ENCODE measurements around the gene PTX4.

PTX4 gene

DNA sequence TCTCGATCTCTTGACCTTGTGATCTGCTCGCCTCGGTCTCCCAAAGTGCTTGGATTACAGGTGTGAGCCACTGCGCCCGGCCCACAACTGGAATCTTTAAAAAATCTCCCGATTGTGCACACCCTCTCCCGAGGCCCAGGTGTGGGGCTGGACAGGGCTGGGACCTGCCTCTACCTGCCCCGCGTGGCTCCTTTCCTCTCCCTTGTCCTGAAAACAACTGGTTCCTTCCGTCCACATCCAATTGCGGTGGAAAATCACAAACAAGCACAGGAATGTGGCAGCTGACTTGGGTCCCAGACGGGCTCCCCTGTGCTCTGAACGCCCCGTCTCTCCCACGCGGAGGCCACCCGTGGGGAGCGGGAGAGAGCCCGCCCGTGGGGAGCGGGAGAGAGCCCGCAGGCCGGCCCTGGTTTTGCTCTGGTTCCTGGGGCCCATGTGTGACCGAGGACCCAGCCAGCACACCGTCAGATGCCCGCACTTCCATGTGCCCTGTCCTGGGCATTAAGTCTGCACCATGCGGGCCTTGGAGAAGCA, 41.7 kb upstream of the PTX4 start:
- no peak for DNase-seq (ENCODE audit: low spot score in 2 of 2)
- Mint-ChIP-seq H3K27ac (ENCODE audit: low read depth) (no peak overlapping the region), H3K9me3 (no peaks in the 10 kb centered on the region), H3K27me3 (no peaks in the 10 kb centered on the region), H3K4me3 (no peak overlapping the region), H3K36me3 (ENCODE audit: insufficient read depth) (peaks cover 9% of the 10 kb centered on the region), H3K4me1 (peaks cover 21% of the 10 kb centered on the region)
- ATAC-seq (replicated peaks; ENCODE audit: extremely low read depth, poor library complexity, severe bottlenecking): no peak

DNA sequence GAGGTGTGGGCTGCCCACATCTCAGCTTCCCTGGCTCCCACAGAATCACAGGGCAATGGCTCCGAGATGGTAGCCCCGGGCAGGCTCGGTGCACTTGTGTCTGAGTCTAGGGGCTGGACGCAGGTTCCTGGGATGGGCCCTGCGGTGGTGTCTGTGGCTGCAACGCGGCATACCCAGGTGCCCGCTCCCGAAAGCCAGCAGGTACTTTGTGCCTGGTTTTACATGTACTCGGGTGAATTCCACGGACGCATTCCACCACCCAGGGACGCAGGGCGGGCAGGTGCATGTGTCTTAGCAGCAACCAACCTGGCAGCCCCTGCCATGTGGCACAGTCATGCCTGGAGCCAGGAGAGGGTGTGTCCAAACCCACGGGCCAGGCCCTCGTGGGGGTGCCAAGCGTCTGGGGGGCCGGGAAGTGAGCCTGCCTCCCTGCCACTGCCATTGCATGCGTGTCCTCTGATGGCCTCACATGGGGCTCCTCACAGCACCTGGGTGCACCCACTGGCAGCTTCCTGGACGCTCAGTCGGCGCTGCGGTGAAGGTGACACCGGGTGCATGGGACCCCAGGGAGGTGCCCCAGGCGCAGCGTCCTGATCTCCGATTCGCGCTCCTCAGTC, 40.3 kb upstream of the PTX4 start:
- DNase-seq (ENCODE audit: low spot score in 2 of 2) (no peak), ATAC-seq (replicated peaks; ENCODE audit: extremely low read depth, poor library complexity, severe bottlenecking) (no peak)
- no peaks in the 10 kb centered on the region for H3K9me3 Mint-ChIP-seq
- H3K27ac Mint-ChIP-seq (ENCODE audit: low read depth): no peak overlapping the region
- no peak overlapping the region for H3K4me3 Mint-ChIP-seq
- H3K36me3 Mint-ChIP-seq (ENCODE audit: insufficient read depth): peaks cover 3% of the 10 kb centered on the region
- no peaks in the 10 kb centered on the region for H3K27me3 Mint-ChIP-seq
- peaks cover 11% of the 10 kb centered on the region for H3K4me1 Mint-ChIP-seq

- H3K4me1 Mint-ChIP-seq: peaks cover 11% of the 10 kb centered on the region
- no peaks in the 10 kb centered on the region for H3K36me3 Mint-ChIP-seq (ENCODE audit: insufficient read depth)
- H3K27me3 Mint-ChIP-seq: no peaks in the 10 kb centered on the region
- no peak for ATAC-seq (replicated peaks; ENCODE audit: extremely low read depth, poor library complexity, severe bottlenecking)
- no peaks in the 10 kb centered on the region for H3K9me3 Mint-ChIP-seq
- no peak overlapping the region for H3K27ac Mint-ChIP-seq (ENCODE audit: low read depth)
- no peak overlapping the region for H3K4me3 Mint-ChIP-seq
- no peak for DNase-seq (ENCODE audit: low spot score in 2 of 2)
Measured at GRCh38 chr16:1527836-1528811, 39.4 kb upstream of the PTX4 start.

DNA sequence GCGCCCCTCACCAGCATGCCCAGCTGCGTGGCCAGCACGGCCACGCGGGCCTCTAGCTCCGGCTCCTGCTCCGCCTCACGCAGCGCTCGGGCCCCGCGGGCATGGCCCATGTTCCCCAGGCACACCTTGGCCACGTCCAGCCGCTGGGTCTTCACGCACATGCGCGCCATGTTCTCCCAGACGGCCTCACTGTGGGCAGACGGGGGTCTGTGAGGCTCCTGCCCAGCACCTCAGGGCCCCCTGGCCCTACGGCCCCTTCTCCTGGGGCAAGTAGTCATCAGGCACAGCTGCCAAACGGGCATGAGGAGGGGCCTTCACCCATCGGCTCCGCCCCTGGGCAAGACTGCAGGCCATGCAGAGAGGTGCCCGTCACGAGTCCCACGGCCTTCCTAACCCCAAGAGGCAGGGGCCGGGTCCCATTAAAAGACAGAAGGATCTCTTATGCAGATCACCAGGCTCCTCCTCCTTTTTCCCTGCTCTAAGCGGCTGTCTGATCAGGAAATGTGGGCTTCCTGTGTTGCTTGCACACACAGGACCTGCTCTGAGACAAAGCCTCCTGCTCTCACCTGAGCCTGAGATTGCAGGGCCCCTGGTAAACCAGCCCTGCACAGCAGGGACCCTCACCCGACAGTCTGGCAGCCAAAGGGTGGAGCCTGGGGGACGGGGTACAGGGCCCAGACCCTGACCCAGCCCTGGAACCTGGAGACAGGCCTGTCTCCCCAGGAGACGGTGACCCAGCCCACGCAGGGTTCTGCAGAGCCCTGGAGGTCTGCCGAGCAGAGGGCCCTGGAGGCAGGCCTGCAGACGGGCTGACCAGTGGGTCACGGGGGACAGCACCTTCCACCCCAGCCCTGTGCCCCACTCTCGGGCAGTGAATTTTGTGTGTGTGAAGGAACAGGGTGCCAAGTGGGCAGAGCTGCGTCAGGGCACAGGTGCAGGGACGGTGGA, 38.1 kb upstream of the PTX4 start:
- Mint-ChIP-seq H3K27ac (ENCODE audit: low read depth) (peak overlapping the region; percentile 29), H3K27me3 (no peaks in the 10 kb centered on the region), H3K36me3 (ENCODE audit: insufficient read depth) (peaks cover 2% of the 10 kb centered on the region), H3K9me3 (no peaks in the 10 kb centered on the region), H3K4me1 (peaks cover 11% of the 10 kb centered on the region), H3K4me3 (peak overlapping the region; percentile 56)
- DNase-seq (ENCODE audit: low spot score in 2 of 2) (no peak), ATAC-seq (replicated peaks; ENCODE audit: extremely low read depth, poor library complexity, severe bottlenecking) (peak; percentile 69)

- Mint-ChIP-seq H3K27ac (ENCODE audit: low read depth) (no peak overlapping the region), H3K9me3 (no peaks in the 10 kb centered on the region), H3K4me3 (peak overlapping the region; percentile 56), H3K4me1 (peaks cover 11% of the 10 kb centered on the region), H3K36me3 (ENCODE audit: insufficient read depth) (peaks cover 2% of the 10 kb centered on the region), H3K27me3 (no peaks in the 10 kb centered on the region)
- DNase-seq (ENCODE audit: low spot score in 2 of 2) (no peak), ATAC-seq (replicated peaks; ENCODE audit: extremely low read depth, poor library complexity, severe bottlenecking) (peak; percentile 41)
Measured at GRCh38 chr16:1525871-1526607, 37.3 kb upstream of the PTX4 start.

- no peaks in the 10 kb centered on the region for H3K9me3 Mint-ChIP-seq
- DNase-seq (ENCODE audit: low spot score in 2 of 2) (no peak), ATAC-seq (replicated peaks; ENCODE audit: extremely low read depth, poor library complexity, severe bottlenecking) (no peak)
- H3K27me3 Mint-ChIP-seq: no peaks in the 10 kb centered on the region
- no peak overlapping the region for H3K4me3 Mint-ChIP-seq
- H3K36me3 Mint-ChIP-seq (ENCODE audit: insufficient read depth): peaks cover 3% of the 10 kb centered on the region
- H3K27ac Mint-ChIP-seq (ENCODE audit: low read depth): no peak overlapping the region
- peaks cover 11% of the 10 kb centered on the region for H3K4me1 Mint-ChIP-seq
Measured at GRCh38 chr16:1524366-1524765, 35.6 kb upstream of the PTX4 start.

DNA sequence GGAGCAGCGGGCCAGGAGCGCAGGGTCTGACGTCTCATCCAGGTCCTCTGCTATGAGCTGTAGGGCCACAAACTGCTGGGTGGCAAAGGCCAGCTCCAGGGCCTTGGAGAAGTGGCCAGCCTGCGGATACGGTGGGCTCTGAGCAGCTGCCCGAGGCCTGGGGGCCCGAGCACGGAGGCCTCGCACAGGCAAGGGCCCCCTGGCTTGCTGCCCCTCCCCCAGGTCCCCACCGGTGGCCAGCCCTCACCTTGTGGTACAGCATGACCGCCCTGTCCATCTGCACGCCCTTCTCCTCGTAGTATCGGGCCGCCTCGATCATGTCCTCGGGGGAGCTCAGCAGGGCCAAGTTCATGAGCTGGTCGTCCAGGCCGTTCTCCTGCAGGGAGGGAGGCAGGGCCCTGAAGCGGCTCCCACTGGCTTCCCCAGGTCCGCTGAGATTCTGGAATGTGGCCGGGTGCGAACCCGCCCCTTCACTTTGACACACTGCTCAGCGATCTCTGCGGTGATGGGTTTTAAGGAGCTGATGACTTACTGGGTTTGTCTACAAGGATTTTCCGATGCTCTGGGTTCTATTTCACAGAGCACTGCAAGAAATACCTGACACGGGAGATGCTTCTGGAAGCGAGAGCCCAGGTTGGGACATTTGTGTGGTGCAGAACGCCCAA, 35.0 kb upstream of the PTX4 start:
- H3K27ac Mint-ChIP-seq (ENCODE audit: low read depth): no peak overlapping the region
- peaks cover 11% of the 10 kb centered on the region for H3K4me1 Mint-ChIP-seq
- DNase-seq (ENCODE audit: low spot score in 2 of 2) (no peak), ATAC-seq (replicated peaks; ENCODE audit: extremely low read depth, poor library complexity, severe bottlenecking) (no peak)
- H3K27me3 Mint-ChIP-seq: no peaks in the 10 kb centered on the region
- peaks cover 3% of the 10 kb centered on the region for H3K36me3 Mint-ChIP-seq (ENCODE audit: insufficient read depth)
- H3K4me3 Mint-ChIP-seq: no peak overlapping the region
- no peaks in the 10 kb centered on the region for H3K9me3 Mint-ChIP-seq

DNA sequence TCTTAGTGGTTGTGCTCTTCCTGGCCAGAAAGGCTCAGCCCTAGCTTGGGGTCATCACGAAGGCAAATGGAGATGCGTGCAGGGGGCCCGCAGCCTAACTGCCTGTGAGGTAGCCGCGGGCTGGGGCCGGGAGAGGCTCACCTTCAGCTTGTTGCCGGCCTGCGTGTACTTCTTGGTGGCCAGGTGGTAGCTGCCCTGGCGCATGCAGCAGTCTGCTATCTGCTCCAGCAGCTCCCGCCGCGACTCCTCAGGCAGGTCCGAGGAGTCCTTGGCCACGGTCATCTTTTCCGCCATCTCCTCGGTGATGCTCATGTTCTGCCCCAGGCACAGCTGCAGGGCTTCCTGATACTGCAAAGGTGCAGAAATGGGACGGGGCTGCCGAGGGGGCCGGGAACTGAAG, 31.7 kb upstream of the PTX4 start:
- Mint-ChIP-seq H3K4me3 (no peak overlapping the region), H3K4me1 (no peaks in the 10 kb centered on the region), H3K36me3 (ENCODE audit: insufficient read depth) (peaks cover 3% of the 10 kb centered on the region), H3K27me3 (no peaks in the 10 kb centered on the region), H3K9me3 (no peaks in the 10 kb centered on the region), H3K27ac (ENCODE audit: low read depth) (no peak overlapping the region)
- no peak for DNase-seq (ENCODE audit: low spot score in 2 of 2)
- no peak for ATAC-seq (replicated peaks; ENCODE audit: extremely low read depth, poor library complexity, severe bottlenecking)

- Mint-ChIP-seq H3K4me1 (no peaks in the 10 kb centered on the region), H3K27me3 (no peaks in the 10 kb centered on the region), H3K36me3 (ENCODE audit: insufficient read depth) (peaks cover 3% of the 10 kb centered on the region), H3K9me3 (no peaks in the 10 kb centered on the region), H3K4me3 (no peak overlapping the region), H3K27ac (ENCODE audit: low read depth) (no peak overlapping the region)
- ATAC-seq (replicated peaks; ENCODE audit: extremely low read depth, poor library complexity, severe bottlenecking) (no peak), DNase-seq (ENCODE audit: low spot score in 2 of 2) (no peak)
Measured at GRCh38 chr16:1519831-1520230, 31.1 kb upstream of the PTX4 start.

DNA sequence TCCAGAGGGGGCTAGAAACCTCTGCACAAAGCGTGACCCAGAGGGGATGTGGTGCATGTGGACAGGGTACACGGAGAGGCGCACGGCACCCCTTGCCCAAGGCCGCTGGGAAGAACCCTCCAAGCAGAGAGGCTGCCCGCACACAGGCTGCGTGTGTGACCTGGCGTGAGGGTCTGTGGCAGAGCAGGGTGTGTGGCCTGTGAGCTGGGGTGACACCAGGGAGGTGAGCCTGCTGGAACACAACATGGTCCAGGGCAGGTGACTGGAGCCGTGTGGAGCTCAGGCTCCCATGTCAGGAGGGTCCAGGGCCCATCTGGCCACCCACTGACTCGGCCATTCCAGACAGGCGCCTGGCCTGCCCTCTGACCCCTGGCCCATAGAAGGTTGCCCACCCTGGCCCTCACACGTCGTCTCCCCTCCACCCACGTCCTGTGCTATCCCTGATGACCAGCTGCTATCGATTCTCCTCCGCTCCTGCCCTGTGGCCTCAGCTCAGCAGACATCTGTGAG, 29.9 kb upstream of the PTX4 start:
- no peak overlapping the region for H3K27ac Mint-ChIP-seq (ENCODE audit: low read depth)
- H3K27me3 Mint-ChIP-seq: no peaks in the 10 kb centered on the region
- no peaks in the 10 kb centered on the region for H3K9me3 Mint-ChIP-seq
- peaks cover 3% of the 10 kb centered on the region for H3K36me3 Mint-ChIP-seq (ENCODE audit: insufficient read depth)
- ATAC-seq (replicated peaks; ENCODE audit: extremely low read depth, poor library complexity, severe bottlenecking): no peak
- no peak overlapping the region for H3K4me3 Mint-ChIP-seq
- no peak for DNase-seq (ENCODE audit: low spot score in 2 of 2)
- no peaks in the 10 kb centered on the region for H3K4me1 Mint-ChIP-seq

GRCh38 chr16:1514507-1514906, 25.8 kb upstream of the PTX4 start:
- no peak for DNase-seq (ENCODE audit: low spot score in 2 of 2)
- ATAC-seq (replicated peaks; ENCODE audit: extremely low read depth, poor library complexity, severe bottlenecking): no peak
- Mint-ChIP-seq H3K27ac (ENCODE audit: low read depth) (no peak overlapping the region), H3K9me3 (no peaks in the 10 kb centered on the region), H3K27me3 (no peaks in the 10 kb centered on the region), H3K36me3 (ENCODE audit: insufficient read depth) (no peaks in the 10 kb centered on the region), H3K4me1 (no peaks in the 10 kb centered on the region), H3K4me3 (no peak overlapping the region)

Data from central memory CD8-positive, alpha-beta T cell (primary cell).